AG08396 (cell line): ENCODE data around the gene RAB3C.

Experiments used
- DNase-seq: peaks from one replicate; pipeline ENCODE4 v3.0.0; 2012; ENCODE audit warnings: low spot score, mixed read lengths

The RAB3C gene

DNA sequence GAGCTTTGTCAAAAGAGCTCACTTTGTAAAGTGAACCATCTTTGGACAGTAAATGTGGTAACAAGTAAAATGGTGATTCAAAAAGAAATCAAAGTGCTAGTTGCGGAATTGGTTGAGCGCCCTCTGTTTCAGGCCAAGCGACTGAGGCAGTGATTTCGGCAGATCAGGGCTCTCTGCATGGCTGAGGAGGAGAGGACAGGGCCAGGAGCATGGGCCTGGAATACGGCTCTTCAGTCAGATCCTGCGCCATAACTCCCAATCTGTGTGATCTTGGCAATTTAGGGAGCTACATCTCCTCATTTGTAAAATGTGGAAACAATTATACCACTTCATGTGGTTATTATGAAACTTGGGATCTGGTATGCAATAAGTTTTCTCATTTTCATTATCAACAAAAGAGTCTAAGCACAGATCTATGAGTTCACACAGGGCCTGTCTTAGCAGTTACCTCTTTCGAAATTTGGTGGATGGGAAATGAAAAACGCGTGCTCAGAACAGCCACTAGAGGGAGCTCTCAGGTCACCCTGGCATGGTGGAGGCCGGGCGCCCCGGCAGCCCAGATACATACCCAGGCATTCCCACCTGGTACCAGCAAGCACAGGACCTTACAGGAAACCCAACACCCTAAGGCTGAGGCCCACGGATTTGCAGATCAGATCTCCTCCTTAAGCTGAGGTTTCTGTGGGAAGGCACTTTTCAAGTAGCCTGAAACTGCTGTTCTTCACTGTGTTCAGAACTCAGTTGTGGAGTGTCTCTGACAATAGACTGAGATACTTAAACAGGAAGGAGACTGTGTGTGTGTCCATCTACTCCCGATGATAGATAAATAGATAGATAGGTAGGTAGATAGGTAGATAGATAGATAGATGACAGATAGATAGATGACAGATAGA lies 303.7 kb downstream of the RAB3C start:
- DNase-seq, result peak; percentile 72

DNA sequence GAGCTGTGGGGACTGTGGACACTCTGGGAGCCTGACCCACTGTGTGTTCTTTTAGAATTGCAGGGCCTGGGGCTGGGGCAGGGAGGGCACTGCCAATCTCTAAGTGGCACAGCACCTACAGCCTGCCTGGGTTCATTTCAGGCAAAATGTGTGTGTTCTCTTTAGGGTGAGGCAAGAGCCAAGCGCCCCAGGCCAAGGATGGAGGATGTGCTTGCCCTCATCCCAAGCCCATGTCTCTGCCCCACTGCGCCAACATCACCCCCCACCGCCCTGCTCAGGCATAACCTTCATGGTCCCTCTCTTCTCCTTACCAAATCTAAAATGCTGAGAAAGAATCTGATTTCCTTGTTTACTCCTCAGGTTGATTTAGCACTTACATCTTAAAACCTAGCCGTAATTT lies 304.4 kb downstream of the RAB3C start:
- DNase-seq, result no peak

DNA sequence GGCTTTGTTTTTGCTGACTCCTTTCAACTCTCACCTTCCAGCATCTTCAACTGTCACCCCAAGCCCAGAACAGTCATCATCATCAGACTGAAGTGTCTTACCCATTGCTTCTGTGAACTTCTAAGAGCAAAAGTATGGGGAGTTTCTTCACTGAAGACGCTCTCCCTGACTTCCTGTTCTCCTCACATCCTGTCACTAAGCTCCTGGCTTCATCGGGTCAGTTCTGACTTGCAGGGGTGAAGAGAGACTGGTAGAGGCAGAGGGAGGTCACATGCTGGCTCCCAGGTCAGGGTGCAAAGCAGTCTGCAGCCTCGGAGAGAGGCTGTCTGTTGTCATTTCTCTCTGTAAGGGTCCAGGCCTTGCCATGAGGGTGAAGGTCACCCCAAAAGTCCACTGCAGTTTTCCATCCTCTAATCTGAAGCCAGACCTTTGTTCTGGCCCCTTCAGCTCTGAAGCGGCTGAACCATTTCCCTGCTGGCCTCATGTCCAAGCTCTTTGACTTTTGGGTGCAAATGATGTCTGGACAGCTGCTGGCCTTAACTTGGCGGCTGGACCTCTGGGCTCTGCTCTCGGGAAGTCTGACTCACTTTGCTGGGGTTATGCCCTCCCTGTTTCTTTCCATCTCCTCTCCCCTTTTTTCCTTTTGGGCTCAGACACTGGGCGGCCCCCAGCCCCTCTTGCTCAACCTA lies 305.0 kb downstream of the RAB3C start:
- peak; percentile 27 for DNase-seq

DNA sequence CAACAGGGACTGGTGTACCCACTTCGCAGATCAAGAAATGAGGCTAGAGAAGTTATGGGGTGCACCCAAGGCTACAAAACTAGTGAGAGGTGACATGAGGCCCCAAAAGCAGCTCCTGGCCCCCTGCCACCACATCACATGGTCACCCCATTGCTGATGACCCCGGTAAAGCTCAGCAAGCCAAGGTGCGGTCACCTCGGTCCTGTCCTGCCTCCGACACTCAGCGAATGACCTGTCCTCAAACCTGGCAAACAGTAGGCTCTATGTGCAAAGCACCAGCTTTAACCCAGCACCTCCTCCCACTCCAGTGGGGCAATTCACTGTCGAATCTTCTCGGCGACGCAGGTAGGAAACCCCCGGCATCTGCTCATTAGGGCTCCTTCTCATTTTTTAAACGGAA lies 307.4 kb downstream of the RAB3C start:
- no peak for DNase-seq

DNA sequence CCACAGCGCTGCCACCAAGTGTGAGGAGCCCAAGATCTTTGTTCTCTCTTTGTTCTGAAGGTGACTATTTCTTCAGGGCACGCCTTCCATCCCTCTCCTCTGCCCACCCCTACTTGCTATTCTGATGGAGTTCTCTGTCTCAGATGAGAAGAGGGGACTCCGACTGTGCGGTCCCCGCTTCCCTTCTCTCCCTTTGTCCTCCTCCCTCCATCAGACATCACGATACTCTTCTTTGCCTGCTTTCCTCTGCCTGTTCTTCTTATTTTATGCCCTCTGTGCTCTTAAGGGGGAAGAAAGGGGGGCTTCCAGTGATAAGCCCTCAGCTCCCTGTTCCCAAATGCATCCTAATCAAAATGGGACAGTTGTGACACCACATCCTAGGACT lies 307.8 kb downstream of the RAB3C start:
- DNase-seq, result no peak

DNA sequence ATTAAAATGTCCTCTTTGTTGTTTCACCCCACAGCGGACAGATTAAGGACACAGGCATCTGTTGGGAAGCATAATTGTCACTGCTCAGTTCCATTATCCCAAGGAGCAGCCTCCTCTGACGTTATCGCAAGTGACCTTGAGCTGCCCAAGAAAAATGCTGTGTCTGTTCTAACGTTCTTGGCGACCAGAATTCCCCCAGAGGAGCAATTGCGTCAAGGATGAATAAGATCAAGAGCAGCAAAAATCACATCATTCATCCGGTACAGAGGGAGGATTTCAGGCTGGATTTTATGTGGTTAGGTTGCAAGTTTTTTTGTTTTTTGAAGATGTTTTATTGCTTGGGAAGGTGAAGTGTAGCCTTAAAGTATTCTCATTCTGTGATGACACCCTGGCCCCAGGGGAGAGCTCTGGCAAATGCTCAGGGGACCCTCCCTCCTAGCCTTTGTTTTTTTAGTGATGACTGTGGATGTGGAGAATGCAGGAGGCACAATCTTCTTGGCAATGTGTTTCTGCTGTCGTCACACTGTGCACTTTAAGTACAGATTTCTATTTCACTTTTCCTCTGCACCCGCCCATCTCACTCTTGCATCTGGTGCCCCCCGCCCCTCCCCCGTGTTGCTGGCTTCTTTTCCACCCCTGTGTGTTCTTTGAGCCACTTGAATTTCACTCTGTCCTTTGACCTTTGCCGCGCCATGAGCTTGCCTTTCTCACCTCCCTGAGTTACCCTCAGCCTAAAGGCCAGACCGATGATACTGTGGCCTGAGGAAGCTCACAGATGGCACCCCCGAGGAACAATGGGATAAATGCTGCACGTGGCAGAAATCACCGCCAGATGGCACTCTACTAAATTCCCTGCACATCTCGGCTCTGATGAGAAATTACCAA lies 308.5 kb downstream of the RAB3C start:
- peak; percentile 70 for DNase-seq

DNA sequence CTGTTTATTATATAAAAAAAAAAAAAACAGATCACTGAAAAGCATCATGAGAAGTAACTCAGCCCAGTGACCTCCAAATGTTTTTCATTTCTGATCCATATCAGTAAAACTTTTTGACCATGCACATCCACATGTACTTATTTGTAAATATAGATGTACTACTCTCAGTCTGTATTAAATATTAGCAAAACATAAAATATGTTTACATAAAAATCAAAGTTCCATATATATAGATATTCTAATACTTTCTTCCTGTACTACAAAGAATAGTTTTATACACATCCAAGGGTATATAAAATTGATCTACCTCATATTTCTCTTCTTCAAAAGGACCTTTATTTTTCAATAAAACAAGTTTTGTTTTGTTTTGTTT lies 309.1 kb downstream of the RAB3C start:
- DNase-seq, result no peak

DNA sequence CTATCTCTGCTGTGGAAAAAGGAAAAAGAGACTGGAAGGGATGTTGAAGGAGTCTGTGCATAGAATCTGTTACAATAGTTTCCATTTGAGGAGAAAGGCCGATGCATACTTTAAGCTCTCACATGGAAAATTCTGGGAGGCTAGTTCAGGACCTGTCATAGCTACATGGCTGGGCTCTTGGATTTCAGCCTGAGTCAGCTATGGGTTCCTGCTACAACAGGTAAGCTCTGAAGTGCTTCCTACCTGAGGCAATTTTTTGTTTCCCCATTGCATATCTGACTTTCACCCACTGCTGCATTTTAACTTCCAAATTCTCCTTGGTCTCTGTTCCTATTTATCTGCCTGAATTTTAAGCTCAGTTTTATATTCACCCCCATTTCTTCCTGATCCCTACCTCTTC lies 310.7 kb downstream of the RAB3C start:
- no peak for DNase-seq

DNA sequence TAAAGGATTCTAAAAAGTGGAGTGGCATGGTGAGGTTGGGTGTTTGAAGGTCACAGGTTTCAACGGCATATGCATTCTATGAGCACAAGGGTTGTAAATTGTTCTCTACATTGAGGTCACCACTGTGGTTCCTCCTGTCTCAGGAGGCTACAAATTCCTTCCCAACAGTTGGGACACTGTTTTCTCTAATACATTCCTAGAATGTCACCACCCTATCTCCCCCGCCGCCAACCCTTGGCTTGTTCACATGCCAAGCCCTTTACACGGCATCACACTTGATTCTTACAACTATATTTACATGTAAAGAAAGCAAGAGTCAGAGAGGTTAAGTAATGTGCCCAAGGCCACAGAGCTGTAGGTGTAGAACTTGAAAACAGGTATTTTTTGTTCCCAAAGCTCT lies 315.1 kb downstream of the RAB3C start:
- DNase-seq, result no peak

DNA sequence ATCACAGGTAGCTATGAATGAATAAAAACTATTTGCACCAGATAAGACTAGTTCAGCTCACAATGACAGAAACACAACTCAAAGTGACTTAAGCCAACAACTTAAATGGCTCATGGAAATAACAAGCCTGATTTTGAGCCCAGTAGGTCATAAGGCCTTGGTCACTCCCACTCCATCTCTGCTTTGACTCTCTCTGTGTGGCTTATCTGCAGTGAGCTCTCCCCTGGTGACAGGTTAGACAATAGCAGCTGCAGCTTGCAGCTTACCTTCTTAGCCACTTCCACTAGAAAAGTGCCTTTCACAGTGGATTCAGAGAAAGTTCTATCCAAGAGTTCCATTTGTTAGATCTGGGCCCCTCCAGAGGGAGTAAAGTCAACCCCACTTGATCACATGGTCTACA lies 315.7 kb downstream of the RAB3C start:
- no peak for DNase-seq

DNA sequence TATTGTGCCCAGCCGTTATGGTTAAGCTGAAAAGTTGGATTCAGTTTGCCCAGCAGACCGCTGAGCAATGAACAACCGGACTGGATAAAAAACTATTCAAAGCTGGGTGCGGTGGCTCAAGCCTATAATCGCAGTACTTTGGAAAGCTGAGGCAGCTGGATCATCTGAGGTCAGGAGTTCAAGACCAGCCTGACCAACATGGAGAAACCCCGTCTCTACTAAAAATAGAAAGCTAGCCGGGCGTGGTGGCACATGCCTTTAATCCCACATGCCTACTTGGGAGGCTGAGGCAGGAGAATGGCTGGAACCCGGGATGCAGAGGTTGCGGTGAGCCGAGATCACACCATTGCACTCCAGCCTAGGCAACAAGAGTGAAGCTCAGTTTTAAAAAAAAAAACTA lies 318.4 kb downstream of the RAB3C start:
- no peak for DNase-seq

DNA sequence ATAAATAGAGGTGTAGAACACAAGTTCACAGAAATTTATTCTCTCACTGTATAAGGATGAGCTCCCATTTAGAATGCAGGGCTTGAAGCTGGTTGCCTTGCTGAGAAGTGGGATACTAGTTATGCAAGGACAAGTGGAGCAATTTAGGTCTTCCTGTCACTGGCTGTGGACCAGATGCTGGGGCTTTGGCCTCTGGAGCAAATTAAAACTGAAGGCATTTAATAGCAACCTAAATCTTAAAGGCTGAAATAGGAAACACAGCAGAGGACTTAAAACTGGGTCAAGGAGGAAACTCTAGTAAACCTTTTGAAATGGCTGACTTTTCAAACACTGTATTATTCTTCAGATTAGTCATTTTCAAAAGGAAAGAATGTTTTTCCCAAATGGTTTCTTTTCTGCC lies 319.4 kb downstream of the RAB3C start:
- no peak for DNase-seq

DNA sequence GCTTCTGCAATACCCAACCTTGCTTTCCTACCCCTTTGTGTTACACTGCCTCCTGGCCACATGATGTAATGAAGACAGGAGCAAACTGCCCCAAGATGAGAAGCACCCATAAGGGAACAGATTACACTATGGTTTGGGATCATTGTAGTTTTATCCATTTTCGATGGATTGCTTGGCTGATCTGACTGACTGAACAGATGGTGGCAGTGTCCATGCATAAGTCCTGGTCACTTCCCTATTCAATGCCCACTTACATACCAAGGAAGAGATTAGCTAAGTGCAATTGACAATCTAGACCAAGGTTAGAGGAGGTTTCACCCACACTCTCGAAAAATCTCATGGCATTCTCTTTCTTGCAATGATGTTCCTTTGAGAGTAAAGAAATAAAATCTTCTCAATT lies 319.9 kb downstream of the RAB3C start:
- no peak for DNase-seq

DNA sequence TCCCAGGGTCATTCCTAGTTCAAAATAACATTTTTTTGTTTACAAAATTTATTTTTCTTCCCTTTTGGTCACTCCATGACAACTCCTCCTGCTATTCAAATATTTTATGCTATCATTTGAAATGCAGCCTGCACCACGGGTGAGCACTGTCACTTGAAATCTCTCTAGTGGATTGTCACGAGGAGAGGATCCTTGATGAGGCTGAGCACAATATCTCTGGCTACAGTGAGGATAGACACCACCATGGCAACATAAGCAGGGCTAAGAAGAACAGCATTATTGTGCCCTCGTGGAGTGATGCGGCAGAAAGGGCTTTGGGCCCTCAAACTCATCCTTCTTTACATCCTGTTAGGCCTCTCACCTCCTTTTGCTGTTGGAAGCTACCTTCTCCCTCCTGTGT lies 321.9 kb downstream of the RAB3C start:
- no peak for DNase-seq

DNA sequence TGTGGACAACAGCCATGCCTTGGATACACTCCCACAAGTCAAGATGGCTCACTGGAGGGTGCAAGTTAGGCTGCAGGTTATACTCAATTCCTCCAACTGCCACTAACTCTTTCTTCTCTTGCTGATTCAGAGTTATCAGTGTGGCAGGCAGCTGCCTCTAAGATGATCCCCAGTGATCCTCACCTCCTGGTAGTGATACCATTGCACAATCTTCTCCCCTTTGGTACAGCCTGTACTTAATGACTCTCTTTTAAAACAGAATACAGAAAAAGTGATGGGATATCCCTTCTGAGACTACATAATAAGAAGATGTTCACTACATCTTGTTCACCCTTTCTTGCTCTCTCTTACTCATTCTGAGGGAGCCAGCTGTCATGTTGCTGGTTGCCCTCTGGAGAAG lies 323.1 kb downstream of the RAB3C start:
- no peak for DNase-seq
